SK-N-SH treated with all-trans-retinoic acid at 6 μM for 48 hours (cell line): ENCODE data around the gene TCP11L2.

Source experiments
- ATAC-seq: fragments of 200-7000 bp; cut with Tn5 transposase; 3 replicates; pipeline ENCODE4 v1.9.1; 2020; ENCODE audit warnings: mild to moderate bottlenecking, moderate library complexity
- BACH2 ChIP-seq: fragments of 250-450 bp; sonication (Bioruptor Pico); IDR thresholded peaks from 2 replicates; pipeline ENCODE4 v1.9.0; 2021; ENCODE audit warnings: mild to moderate bottlenecking, borderline replicate concordance
- CREB5 ChIP-seq: fragments of 250-450 bp; sonication (Bioruptor Pico); IDR thresholded peaks from 2 replicates; pipeline ENCODE4 v1.5.1; 2020; ENCODE audit warnings: low read depth, mild to moderate bottlenecking, moderate library complexity
- CSRNP3 ChIP-seq: fragments of 250-450 bp; sonication (Bioruptor Pico); IDR thresholded peaks from 2 replicates; pipeline ENCODE4 v1.5.1; 2021; ENCODE audit warnings: mild to moderate bottlenecking, moderate library complexity
- ESRRG ChIP-seq: fragments of 250-450 bp; sonication (Bioruptor Pico); IDR thresholded peaks from 2 replicates; pipeline ENCODE4 v1.6.1; 2021; ENCODE audit warnings: mild to moderate bottlenecking
- GLIS3 ChIP-seq: fragments of 250-450 bp; sonication (Bioruptor Pico); IDR thresholded peaks from 2 replicates; pipeline ENCODE4 v1.5.0; 2020; ENCODE audit warnings: mild to moderate bottlenecking, moderate library complexity
- ISL1 ChIP-seq: fragments of 250-450 bp; sonication (Bioruptor Pico); IDR thresholded peaks from 2 replicates; pipeline ENCODE4 v2.1.2; 2022; ENCODE audit warnings: mild to moderate bottlenecking, moderate library complexity
- OSR1 ChIP-seq: fragments of 250-450 bp; sonication (Bioruptor Pico); IDR thresholded peaks from 2 replicates; pipeline ENCODE4 v1.8.0; 2022; ENCODE audit warnings: moderate library complexity, mild to moderate bottlenecking, inconsistent platforms
- PATZ1 ChIP-seq: fragments of 250-450 bp; sonication (Bioruptor Pico); IDR thresholded peaks from 2 replicates; pipeline ENCODE4 v1.8.0; 2020; ENCODE audit warnings: mild to moderate bottlenecking, moderate library complexity, borderline replicate concordance
- TCF4 ChIP-seq: fragments of 250-450 bp; sonication (Bioruptor Pico); IDR thresholded peaks from 2 replicates; pipeline ENCODE4 v1.8.0; 2021; ENCODE audit warnings: mild to moderate bottlenecking, moderate library complexity, borderline replicate concordance
- TOX ChIP-seq: fragments of 250-450 bp; sonication (Bioruptor Pico); IDR thresholded peaks from 2 replicates; pipeline ENCODE4 v1.8.0; 2021; ENCODE audit warnings: mild to moderate bottlenecking, moderate library complexity, borderline replicate concordance
- ZFP30 ChIP-seq: fragments of 450-650 bp; formaldehyde crosslinking; IDR thresholded peaks from 2 replicates; pipeline ENCODE4 v1.5.0; 2022; ENCODE audit warnings: mild to moderate bottlenecking, moderate library complexity
- ZNF70 ChIP-seq: fragments of 450-650 bp; formaldehyde crosslinking; IDR thresholded peaks from 2 replicates; pipeline ENCODE4 v1.5.0; 2020; ENCODE audit warnings: mild to moderate bottlenecking, moderate library complexity
- TF ChIP-seq, protein P1 (sequence below): fragments of 250-450 bp; sonication (Bioruptor Pico); IDR thresholded peaks from 2 replicates; pipeline ENCODE4 v1.8.0; 2021; ENCODE audit warnings: low read depth, mild to moderate bottlenecking, moderate library complexity, borderline replicate concordance
- TF ChIP-seq, protein P2 (sequence below): fragments of 250-450 bp; sonication (Bioruptor Pico); IDR thresholded peaks from 2 replicates; pipeline ENCODE4 v1.5.0; 2020; ENCODE audit warnings: mild to moderate bottlenecking, moderate library complexity

Gene TCP11L2

GRCh38 chr12:106271575-106272505 lies 30.7 kb upstream of the TCP11L2 start:
- no peak for ATAC-seq
- TF ChIP-seq ESRRG (no peak), OSR1 (CRISPR knock-in tag) (no peak), BACH2 (CRISPR knock-in tag) (no peak), ZNF70 (no peak), GLIS3 (CRISPR knock-in tag) (no peak), PATZ1 (CRISPR knock-in tag) (no peak), ZFP30 (CRISPR knock-in tag) (no peak), TCF4 (CRISPR knock-in tag) (no peak), CSRNP3 (CRISPR knock-in tag) (no peak), ISL1 (no peak), TOX (no peak), CREB5 (CRISPR knock-in tag) (no peak)
- TF ChIP-seq, protein P1, sequence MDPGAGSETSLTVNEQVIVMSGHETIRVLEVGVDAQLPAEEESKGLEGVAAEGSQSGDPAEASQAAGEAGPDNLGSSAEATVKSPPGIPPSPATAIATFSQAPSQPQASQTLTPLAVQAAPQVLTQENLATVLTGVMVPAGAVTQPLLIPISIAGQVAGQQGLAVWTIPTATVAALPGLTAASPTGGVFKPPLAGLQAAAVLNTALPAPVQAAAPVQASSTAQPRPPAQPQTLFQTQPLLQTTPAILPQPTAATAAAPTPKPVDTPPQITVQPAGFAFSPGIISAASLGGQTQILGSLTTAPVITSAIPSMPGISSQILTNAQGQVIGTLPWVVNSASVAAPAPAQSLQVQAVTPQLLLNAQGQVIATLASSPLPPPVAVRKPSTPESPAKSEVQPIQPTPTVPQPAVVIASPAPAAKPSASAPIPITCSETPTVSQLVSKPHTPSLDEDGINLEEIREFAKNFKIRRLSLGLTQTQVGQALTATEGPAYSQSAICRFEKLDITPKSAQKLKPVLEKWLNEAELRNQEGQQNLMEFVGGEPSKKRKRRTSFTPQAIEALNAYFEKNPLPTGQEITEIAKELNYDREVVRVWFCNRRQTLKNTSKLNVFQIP (CRISPR knock-in tag), result no peak

DNA sequence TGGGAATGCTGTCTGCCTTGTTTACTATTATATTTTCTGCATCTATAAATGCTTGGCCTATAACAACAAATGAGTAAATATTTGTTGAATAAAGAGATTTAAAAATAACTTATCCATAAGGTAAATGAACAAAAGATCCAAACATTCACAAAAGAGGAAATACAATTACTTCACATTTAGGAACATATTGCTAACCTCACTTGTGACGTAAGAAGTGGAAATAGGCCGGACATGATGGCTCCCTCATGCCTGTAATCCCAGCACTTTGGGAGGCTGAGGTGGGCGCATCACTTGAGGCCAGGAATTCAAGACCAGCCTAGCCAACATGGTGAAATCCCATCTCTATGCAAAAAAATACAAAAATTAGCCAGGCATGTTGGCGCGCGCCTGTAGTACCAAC lies 29.0 kb upstream of the TCP11L2 start:
- no peak for ATAC-seq
- TF ChIP-seq, protein P1 (CRISPR knock-in tag), result no peak
- TF ChIP-seq CREB5 (CRISPR knock-in tag) (no peak), OSR1 (CRISPR knock-in tag) (no peak), CSRNP3 (CRISPR knock-in tag) (no peak)
- TF ChIP-seq, protein P2, sequence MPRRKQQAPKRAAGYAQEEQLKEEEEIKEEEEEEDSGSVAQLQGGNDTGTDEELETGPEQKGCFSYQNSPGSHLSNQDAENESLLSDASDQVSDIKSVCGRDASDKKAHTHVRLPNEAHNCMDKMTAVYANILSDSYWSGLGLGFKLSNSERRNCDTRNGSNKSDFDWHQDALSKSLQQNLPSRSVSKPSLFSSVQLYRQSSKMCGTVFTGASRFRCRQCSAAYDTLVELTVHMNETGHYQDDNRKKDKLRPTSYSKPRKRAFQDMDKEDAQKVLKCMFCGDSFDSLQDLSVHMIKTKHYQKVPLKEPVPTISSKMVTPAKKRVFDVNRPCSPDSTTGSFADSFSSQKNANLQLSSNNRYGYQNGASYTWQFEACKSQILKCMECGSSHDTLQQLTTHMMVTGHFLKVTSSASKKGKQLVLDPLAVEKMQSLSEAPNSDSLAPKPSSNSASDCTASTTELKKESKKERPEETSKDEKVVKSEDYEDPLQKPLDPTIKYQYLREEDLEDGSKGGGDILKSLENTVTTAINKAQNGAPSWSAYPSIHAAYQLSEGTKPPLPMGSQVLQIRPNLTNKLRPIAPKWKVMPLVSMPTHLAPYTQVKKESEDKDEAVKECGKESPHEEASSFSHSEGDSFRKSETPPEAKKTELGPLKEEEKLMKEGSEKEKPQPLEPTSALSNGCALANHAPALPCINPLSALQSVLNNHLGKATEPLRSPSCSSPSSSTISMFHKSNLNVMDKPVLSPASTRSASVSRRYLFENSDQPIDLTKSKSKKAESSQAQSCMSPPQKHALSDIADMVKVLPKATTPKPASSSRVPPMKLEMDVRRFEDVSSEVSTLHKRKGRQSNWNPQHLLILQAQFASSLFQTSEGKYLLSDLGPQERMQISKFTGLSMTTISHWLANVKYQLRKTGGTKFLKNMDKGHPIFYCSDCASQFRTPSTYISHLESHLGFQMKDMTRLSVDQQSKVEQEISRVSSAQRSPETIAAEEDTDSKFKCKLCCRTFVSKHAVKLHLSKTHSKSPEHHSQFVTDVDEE, result no peak
